Tibial artery (tissue), 4 donors: ENCODE results near the gene CLCN7.

Experiments used
- DNase-seq, 2 donors: peaks; one replicate each; pipeline ENCODE4 v3.0.0-alpha.2; 2019
- H3K27ac ChIP-seq, 2 donors: fragments of 200-600 bp; sonication (generic) in 1 of 2; 1 replicate in 1 of 2; 2 replicates in 1 of 2; pipeline ENCODE4 v1.5.1; 2018 to 2019; ENCODE audit warnings: mild to moderate bottlenecking in 1 of 2
- H3K27me3 ChIP-seq, 2 donors: fragments of 200-600 bp; sonication (generic) in 1 of 2; one replicate each; pipeline versions ENCODE4 v1.5.1 to v1.6.0; 2016 to 2019
- H3K36me3 ChIP-seq, 3 donors: fragments of 200-600 bp; sonication (generic) in 2 of 3; one replicate each; pipeline ENCODE4 v1.5.1; 2016 to 2019; ENCODE audit warnings: mild to moderate bottlenecking in 2 of 3
- H3K4me1 ChIP-seq, 4 donors: fragments of 200-600 bp; sonication (generic) in 2 of 4; 1 replicate in 3 of 4; 2 replicates in 1 of 4; pipeline ENCODE4 v1.5.1; 2016 to 2019
- H3K4me3 ChIP-seq, 2 donors: fragments of 200-600 bp; sonication (generic) in 1 of 2; 1 replicate in 1 of 2; 2 replicates in 1 of 2; pipeline ENCODE4 v1.5.1; 2018 to 2019; ENCODE audit warnings: mild to moderate bottlenecking in 2 of 2
- H3K9me3 ChIP-seq, 3 donors: fragments of 200-600 bp; sonication (generic) in 1 of 3; one replicate each; pipeline ENCODE4 v1.5.1; 2016 to 2019
- CTCF ChIP-seq, 2 experiments: fragments of 200-600 bp in 1 of 2; fragments of 450-650 bp in 1 of 2; IDR thresholded peaks; one replicate each; pipeline ENCODE4 v1.5.1; 2017 to 2019; ENCODE audit warnings: antibody characterized with exemption in 2 of 2, mild to moderate bottlenecking in 1 of 2, moderate library complexity in 1 of 2
- intact Hi-C: fragments of 100-400 bp; cut with DNase I; formaldehyde crosslinking; loops from one replicate; pipeline ENCODE4 v1.15.0; 2023; ENCODE audit warnings: low total_unique reads

CLCN7 gene

GRCh38 chr16:1436731-1437355 is 38.0 kb downstream of the CLCN7 start:
- Histone ChIP-seq H3K27me3 (peaks cover 0 to 32% of the 10 kb centered on the region in 2 donors), H3K36me3 (peaks cover 0 to 26% (median 0%) of the 10 kb centered on the region in 3 donors), H3K9me3 (no peaks in the 10 kb centered on the region), H3K27ac (no peak overlapping the region), H3K4me1 (no peaks in the 10 kb centered on the region), H3K4me3 (no peak overlapping the region)
- no peak for TF ChIP-seq CTCF (IDR thresholded peaks at IDR 0.05)
- intact Hi-C loops: no loop called here
- no peak for DNase-seq

GRCh38 chr16:1435921-1436697 is 38.7 kb downstream of the CLCN7 start:
- Histone ChIP-seq H3K4me3 (no peak overlapping the region), H3K36me3 (peaks cover 0 to 26% (median 0%) of the 10 kb centered on the region in 3 donors), H3K27ac (no peak overlapping the region), H3K27me3 (peaks cover 0 to 37% of the 10 kb centered on the region in 2 donors), H3K4me1 (no peaks in the 10 kb centered on the region), H3K9me3 (no peaks in the 10 kb centered on the region)
- intact Hi-C loops: no loop called here
- TF ChIP-seq CTCF (IDR thresholded peaks at IDR 0.05): no peak
- no peak for DNase-seq

- Histone ChIP-seq H3K4me3 (no peak overlapping the region), H3K9me3 (no peaks in the 10 kb centered on the region), H3K36me3 (peaks cover 0 to 26% (median 0%) of the 10 kb centered on the region in 3 donors), H3K4me1 (no peaks in the 10 kb centered on the region), H3K27ac (no peak overlapping the region), H3K27me3 (peaks cover 0 to 40% of the 10 kb centered on the region in 2 donors)
- DNase-seq: no peak
- intact Hi-C loops: no loop called here
- no peak for TF ChIP-seq CTCF (IDR thresholded peaks at IDR 0.05)
Observed at GRCh38 chr16:1434644-1435592, 39.9 kb downstream of the CLCN7 start.

- intact Hi-C loops: no loop called here
- no peak for TF ChIP-seq CTCF (IDR thresholded peaks at IDR 0.05)
Observed at GRCh38 chr16:1433756-1434155, 41.1 kb downstream of the CLCN7 start.

GRCh38 chr16:1433263-1433560 is 41.6 kb downstream of the CLCN7 start:
- no peak overlapping the region for H3K4me3 ChIP-seq

More at GRCh38 chr16:1433756-1434155, 41.1 kb downstream of the CLCN7 start:
- H3K9me3 ChIP-seq: no peaks in the 10 kb centered on the region
- H3K27ac ChIP-seq: no peak overlapping the region
- DNase-seq: no peak
- no peak overlapping the region for H3K4me3 ChIP-seq
- peaks cover 0 to 2% (median 0%) of the 10 kb centered on the region in 4 donors for H3K4me1 ChIP-seq
- peaks cover 0 to 51% of the 10 kb centered on the region in 2 donors for H3K27me3 ChIP-seq
- H3K36me3 ChIP-seq: peaks cover 0 to 26% (median 0%) of the 10 kb centered on the region in 3 donors

More at GRCh38 chr16:1433263-1433560, 41.6 kb downstream of the CLCN7 start:
- no peaks in the 10 kb centered on the region for H3K9me3 ChIP-seq
- intact Hi-C loops: no loop called here
- no peak for TF ChIP-seq CTCF (IDR thresholded peaks at IDR 0.05)
- H3K27ac ChIP-seq: no peak overlapping the region
- H3K27me3 ChIP-seq: peaks cover 0 to 55% of the 10 kb centered on the region in 2 donors
- no peak for DNase-seq
- H3K36me3 ChIP-seq: peaks cover 0 to 22% (median 0%) of the 10 kb centered on the region in 3 donors
- H3K4me1 ChIP-seq: peaks cover 0 to 8% (median 0%) of the 10 kb centered on the region in 4 donors
